ENCODE results near the gene COX6B1. TPM values are rescaled to one million over a fixed set of nuclear protein-coding genes. Genes with fewer than 3 reads are reported as not detected.
A peak's percentile ranks its signal among the peaks of the same experiment; 100 is the strongest.

COX6B1 gene
- total and polyA plus RNA-seq, 2 of the 8 experiments (the other 6 are each of a cell fraction or from before 2014, with no cell fraction given): 437 to 1,052 TPM

DNA sequence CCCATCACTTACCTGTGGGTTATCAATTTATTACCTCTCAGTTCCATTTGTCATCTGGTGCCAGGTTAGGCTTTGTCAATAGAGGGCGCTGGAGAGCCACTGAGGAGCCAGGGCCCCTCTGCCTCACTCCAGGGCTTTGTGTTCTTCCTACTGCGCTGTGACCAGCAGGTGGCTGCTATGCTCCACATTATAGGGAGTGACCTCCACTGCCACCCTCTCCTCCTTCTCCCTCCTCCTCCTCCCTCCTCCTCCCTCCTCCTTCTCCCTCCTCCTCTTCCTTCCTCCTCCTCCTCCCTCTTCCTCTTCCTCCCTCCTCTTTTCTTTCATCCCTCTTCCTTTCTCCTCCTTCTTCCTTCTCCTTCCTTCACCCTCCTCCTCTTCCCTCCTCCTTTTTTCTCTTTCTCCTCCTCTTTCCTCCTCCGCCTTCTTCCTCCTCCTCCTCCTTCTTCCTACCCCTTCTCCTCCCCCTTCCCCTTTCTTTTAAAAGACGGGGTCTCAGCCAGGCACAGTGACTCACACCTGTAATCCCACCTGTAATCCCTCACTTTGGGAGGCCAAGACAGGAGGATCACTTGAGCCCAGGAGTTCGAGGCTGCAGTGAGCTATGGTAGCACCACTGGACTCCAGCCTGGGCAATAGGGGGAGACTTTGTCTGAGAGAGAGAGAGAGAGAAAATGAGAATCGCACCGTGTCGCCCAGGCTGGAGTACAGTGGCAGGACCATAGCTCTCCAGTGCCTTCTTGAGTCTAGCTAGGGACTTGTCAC lies 45.9 kb downstream of the COX6B1 start (continued):
- no peak for TF ChIP-seq CHD1 (IDR thresholded peaks at IDR 0.05; ENCODE audit: low read depth, low read length)
- no peak for TF ChIP-seq NANOG (IDR thresholded peaks at IDR 0.05; ENCODE audit: insufficient read depth, low read depth, low read length, poor library complexity, severe bottlenecking)
- no peak for TF ChIP-seq CEBPB (IDR thresholded peaks at IDR 0.05; ENCODE audit: low read depth, low read length)
- no peak for TF ChIP-seq CBX5 (IDR thresholded peaks at IDR 0.05; ENCODE audit: low read depth, low read length)
- no peak for TF ChIP-seq NRF1 (IDR thresholded peaks at IDR 0.05; ENCODE audit: low read depth, low read length)
- TF ChIP-seq RFX5 (IDR thresholded peaks at IDR 0.05; ENCODE audit: borderline replicate concordance, low read depth, low read length): no peak
- no peak for TF ChIP-seq CHD2 (IDR thresholded peaks at IDR 0.05; ENCODE audit: low read length)
- no peak for TF ChIP-seq ATF2 (IDR thresholded peaks at IDR 0.05; ENCODE audit: low read length)
- no peak for TF ChIP-seq SP4 (IDR thresholded peaks at IDR 0.05; ENCODE audit: low read length)
- no peak for TF ChIP-seq TEAD4 (IDR thresholded peaks at IDR 0.05; ENCODE audit: low read depth, low read length)
- 0 out of 2 replicates have a peak, but pooled peaks have one; percentile 34 for TF ChIP-seq RXRA (IDR thresholded peaks at IDR 0.05; ENCODE audit: insufficient read depth, low read depth, low read length)
- TF ChIP-seq HDAC2 (IDR thresholded peaks at IDR 0.05; ENCODE audit: borderline replicate concordance in 1 of 2, low read depth in 2 of 2, low read length in 2 of 2): no peak; a peak in 1 of 4 replicates
- no peak; the same call in 1 of the 2 replicates for TF ChIP-seq POLR2AphosphoS5 (IDR thresholded peaks at IDR 0.05; ENCODE audit: low read depth, low read length)
- TF ChIP-seq USF2 (IDR thresholded peaks at IDR 0.05; ENCODE audit: low read length): no peak
- no peak for TF ChIP-seq ZNF274 (IDR thresholded peaks at IDR 0.05; ENCODE audit: borderline replicate concordance, extremely low read depth, low read length)
- TF ChIP-seq FOSL1 (IDR thresholded peaks at IDR 0.05; ENCODE audit: insufficient read depth, low read depth, low read length): no peak
